HG03139 (cell line): ENCODE data around the gene TMEM43.

Source experiments
- ATAC-seq: cut with Tn5 transposase; IDR thresholded peaks from one replicate; pipeline ENCODE4 v1.9.1; 2021; ENCODE audit not compliant: unreplicated experiment

TMEM43 gene

DNA sequence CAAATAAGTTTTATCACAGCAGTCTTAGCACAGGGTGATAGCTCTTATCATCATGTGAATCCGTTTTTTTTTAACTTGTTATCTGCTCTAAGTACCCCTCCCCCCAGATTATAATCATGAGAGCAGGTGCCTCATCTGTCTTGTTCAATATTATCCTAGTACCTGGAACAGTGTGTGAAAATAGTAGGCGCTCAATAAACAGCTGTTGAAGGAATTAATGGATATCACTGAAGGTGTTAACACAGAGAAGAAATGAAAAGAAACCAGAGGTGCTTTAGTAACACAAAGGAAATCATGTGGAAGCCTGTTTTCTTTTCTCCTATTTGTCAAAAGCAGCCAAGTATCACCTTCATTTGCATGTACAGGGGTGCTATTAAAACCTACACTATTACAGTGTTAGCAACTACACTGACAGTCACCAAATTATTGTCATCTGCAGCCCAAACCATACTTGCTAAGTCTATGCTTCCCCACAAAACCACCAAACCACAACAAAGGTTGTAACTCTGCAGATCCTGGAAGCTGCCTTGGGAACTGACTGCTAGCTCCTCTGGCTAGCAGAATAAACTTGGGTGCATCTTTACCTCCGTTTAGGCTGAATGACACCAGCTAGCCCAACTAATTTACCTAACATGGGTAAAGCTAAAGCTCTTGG is 50.7 kb downstream of the TMEM43 start:
- ATAC-seq, result no peak

DNA sequence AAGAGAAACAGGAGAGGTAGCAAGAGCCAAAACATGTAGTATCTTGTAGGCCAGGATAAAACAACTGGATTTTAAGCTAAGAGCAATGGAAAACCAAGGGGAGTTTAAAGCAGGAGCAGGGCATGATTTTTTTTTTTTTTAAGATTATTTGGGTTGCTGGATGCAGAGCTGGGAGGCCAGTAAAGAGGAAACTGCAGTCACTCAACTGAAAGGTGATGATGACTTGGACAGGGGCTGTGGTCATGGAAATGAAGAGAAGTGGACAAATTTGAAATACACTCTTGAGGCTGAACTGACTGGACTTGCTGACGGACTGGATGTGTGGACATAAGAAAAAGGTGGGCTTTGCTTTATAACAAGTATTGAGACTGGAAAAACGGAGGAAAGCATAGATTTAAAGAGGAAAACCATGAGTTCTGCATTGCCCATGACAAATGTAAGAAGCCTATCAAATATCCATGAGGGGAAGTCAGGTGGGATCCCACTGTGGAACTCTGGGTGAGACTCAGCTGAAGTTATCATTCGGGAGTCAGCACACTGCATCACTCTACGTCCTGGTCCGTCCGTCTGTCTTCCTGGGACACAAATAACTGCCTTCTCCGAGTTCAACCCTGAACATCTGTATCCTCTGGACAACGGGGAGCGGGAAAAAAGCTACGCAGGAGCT is 52.9 kb downstream of the TMEM43 start:
- ATAC-seq, result no peak

DNA sequence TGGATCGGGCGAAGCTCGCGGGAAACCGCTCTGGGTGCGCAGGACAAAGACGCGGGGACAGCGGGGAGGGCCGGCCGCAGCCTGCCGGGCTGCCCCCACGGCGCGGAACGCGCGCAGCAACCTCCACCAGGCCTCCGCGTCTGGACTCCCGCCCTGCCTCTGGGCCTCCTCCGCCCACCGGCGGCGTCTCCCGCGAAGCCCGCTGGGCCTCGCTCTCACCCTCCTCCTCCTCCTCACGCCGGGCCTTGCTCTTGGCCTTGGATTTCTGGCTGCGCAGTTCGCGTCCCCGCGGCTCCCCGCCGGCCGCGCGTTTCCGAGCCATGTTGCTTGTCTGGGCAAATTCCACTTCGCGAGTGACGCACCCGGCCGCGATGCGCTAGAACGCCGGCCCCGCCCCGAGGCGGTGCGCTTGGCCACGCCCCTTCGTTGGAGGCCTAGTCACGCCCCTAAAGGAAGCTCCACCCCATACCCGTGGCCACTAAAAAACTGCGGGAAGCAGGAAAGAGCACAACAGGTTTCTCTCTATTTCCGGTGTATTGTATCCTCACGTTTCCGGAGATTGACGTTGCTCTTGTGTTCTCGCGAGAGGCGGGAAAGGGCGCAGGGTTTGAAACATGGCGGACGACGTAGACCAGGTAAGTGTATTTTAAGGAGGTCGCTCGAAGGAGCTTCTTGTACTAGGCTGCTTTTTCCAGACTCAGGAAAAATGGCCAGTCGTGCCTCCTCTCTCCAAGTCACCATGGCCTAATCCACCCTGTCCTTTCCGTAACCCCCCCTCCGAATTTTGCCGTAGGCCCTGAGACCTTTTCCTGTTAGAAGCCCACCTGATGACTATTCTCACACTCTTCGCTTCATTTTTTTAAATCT is 53.6 kb downstream of the TMEM43 start, which contains the start of the genes LSM3 and XPC:
Gene LSM3, plus strand, starts transcription at position 571 of the 867 bp plus-strand sequence. Its CDS starts 44 bp downstream, at position 615.
Gene XPC, minus strand, starts transcription at position 355 of the 867 bp plus-strand sequence. Its CDS starts 33 bp downstream, at position 322.
- ATAC-seq, result peak; percentile 91

DNA sequence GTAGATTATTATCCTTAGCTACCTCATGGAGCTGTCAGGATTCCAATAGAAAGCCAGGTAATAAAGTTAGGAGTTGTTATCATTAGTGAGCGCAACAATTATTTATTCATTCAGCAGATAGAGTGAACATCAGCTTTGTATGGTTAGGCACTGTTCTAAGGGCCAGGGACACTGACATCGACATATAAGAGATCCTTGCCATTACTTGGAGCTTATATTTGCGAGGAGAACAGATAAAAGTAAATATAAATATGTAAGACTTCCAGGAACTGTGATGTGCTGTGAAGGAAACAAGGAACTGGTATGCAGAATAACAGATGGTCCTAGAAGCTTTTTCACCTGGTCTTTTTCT is 54.2 kb downstream of the TMEM43 start:
- no peak for ATAC-seq

DNA sequence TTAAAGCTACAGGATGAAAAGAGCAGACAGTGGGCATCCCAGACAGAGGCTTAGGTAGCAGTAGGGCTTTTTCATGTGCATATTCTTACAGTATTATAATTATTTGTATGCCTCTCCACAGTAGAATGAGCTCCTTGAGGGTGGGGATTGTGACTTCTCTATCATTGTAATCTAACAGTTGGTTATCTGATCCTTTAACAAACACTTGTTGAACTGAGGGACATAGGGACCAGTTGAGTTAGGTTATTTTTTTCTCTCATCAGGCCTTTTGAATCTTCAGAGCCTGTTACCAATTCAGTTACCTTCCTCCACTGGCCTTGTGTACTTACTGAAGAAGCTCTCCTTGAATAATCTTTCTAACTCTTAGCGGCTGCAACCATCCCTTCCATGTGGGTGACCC is 54.9 kb downstream of the TMEM43 start:
- ATAC-seq, result no peak

DNA sequence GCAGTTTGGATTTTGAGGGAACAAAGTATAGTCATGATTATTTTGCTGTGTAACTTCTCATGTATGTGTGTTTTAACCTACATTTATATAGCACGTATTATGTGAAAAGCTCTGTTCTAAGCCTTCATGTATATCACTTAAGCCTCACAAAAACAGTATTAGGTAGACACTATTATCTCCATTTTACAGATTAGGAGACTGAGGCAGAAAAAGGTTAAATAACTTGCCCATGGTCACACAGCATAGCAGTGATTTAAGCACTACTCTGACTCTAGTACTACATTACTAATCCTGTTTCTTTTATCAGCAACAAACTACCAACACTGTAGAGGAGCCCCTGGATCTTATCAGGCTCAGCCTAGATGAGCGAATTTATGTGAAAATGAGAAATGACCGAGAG is 56.4 kb downstream of the TMEM43 start:
- ATAC-seq, result no peak

DNA sequence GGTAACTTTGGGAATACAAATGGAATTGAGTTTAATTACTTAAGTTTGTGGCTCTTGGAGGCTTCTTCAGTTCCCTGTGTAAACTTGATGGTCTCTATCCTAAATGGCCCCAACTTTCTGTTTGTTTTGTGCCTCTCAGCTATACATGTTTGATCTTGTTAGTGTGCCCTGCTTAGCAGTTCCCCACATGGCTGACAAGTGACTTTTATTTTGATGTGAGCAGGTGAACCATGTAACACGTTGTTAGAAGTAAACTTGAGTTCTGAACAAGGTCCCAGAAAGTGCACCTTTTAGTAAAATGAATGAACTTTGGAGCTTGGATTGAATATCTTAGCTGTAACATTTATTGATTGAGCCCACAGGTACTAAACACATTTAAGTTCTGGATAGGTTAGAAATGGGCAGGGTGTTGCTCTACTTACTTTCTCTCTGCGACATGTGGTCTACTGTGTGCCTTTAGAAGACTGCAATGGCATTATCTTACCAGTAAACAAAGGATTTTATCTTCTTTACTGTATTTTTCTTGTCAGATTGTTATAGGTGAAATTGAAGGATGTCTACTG is 58.2 kb downstream of the TMEM43 start:
- ATAC-seq, result no peak

DNA sequence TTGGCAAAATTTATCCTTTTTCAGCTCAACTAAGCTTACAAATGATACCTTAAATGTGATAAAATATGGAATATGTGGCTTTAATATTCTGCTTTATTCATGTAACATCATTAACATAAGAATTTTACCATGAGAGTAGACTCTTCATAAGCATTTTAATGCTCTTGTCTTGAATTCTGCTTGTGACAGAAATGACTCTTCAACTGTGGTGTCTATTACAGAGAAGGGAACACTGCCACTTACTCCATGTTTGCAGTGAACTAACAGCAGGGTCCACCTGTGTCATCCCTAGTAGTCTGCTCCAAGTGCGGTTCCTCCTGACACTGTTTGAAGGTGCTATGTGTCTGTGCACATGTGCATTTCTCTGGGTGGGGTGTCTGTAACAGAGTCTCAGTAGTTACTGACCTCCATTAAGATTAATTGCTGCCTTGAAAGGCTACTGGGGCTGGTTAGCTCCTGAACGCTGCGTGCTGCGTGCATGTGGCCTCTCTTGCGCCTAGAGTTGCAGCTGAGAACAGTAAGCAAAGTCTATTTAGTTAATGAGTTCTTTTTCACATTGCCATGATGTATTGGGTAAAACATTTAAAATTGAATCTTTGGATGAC is 62.1 kb downstream of the TMEM43 start:
- no peak for ATAC-seq

DNA sequence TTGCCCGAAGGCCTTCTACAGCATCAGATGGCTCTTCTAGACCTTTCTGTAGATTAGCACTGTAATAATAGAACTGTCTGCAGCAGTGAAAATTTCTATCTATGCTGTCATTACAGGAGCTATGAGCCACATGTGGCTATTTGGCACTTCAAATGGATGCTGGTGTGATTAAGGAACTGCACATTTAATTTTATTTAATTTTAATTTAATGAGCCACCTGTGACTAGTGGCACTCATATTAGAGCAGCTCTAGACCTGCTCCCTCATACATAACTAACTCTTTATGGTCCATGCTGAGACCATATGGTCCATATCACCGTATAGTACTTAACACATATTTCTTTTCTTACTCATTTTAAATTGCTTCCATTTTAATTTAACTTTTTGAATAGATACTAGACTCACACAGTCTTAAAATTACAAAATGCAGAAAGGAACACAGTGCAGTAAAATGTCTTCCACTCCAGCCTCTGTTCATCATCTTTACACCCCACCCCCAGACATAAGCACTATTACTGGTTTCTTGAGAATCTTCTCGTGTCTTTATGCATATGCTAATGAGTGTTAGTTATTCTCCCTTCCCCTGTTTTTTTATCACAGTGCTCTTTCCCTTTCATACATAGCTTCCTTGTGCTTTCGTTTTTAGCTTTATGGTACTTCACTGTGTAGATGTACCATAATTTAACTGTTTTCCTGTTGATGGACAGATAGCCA is 63.3 kb downstream of the TMEM43 start:
- no peak for ATAC-seq
